HCT116 (cell line): ENCODE measurements around the gene ARL15. TPM values are rescaled to one million over a fixed set of nuclear protein-coding genes. Genes with fewer than 3 reads are reported as not detected.

Source experiments
- ATAC-seq: fragments of 200-7000 bp; cut with Tn5 transposase; 2 replicates; pipeline ENCODE4 v1.9.1; 2020; ENCODE audit warnings: mild to moderate bottlenecking, moderate library complexity
- BruUV-seq: library from RNA; stranded (reverse); fragments of 400-500 nt; replicated peaks from 2 replicates; lab custom pipeline; 2021; lab: Mats Ljungman, UMichigan
- CTCF ChIA-PET: fragments of 300-600 bp; sonication (Branson Sonifier 250); formaldehyde crosslinking; loops from one replicate; lab custom pipeline; 2021; ENCODE audit warnings: antibody characterized with exemption; lab: Charles Lee
- POLR2A ChIA-PET: fragments of 300-600, 350-600 bp; sonication (Branson Sonifier 250); formaldehyde crosslinking; loops from one replicate; lab custom pipeline; 2021; ENCODE audit warnings: antibody characterized with exemption; lab: Charles Lee
- RAD21 ChIA-PET, 2 experiments: fragments of 300-600 bp; sonication (Branson Sonifier 250); formaldehyde crosslinking; loops; one replicate each; lab custom pipeline; 2023; ENCODE audit warnings: low total read pairs in 2 of 2; ENCODE audit not compliant: uncharacterized antibody in 2 of 2, unreplicated experiment in 2 of 2, low non-redundant PET in 1 of 2; lab: Charles Lee
- DNase-seq: peaks from one replicate; pipeline ENCODE4 v3.0.0-alpha.2; 2010; ENCODE audit warnings: low read depth, low spot score
- H2AFZ ChIP-seq: fragments of 200-600 bp; shearing (Covaris generic), sonication (generic); 2 replicates; pipeline ENCODE4 v1.6.1; 2017; ENCODE audit warnings: low read depth, mixed run types, mixed read lengths, antibody characterized with exemption, low read length; ENCODE audit not compliant: poor library complexity, severe bottlenecking
- H3K27ac ChIP-seq: 2 replicates; pipeline ENCODE4 v1.5.1; 2012; ENCODE audit warnings: low read depth, low read length
- H3K27me3 ChIP-seq: fragments of 200-600 bp; sonication (generic); 2 replicates; pipeline ENCODE4 v1.6.1; 2016; ENCODE audit warnings: mixed run types, low read length, mixed read lengths; ENCODE audit not compliant: insufficient read depth
- H3K36me3 ChIP-seq, 2 experiments: fragments of 200-500 bp in 1 of 2; fragments of 200-600 bp in 1 of 2; sonication (Bioruptor generic) in 1 of 2; sonication (generic) in 1 of 2; 2 replicates each; pipeline versions ENCODE4 v1.5.1 to v1.6.1; 2014 to 2016; ENCODE audit warnings: low read length in 2 of 2, inconsistent platforms in 1 of 2, mixed read lengths in 1 of 2, mixed run types in 1 of 2; ENCODE audit not compliant: insufficient read depth in 2 of 2, control insufficient read depth in 1 of 2
- H3K4me1 ChIP-seq, 2 experiments: fragments of 200-600 bp in 1 of 2; sonication (generic) in 1 of 2; 2 replicates each; pipeline versions ENCODE4 v1.5.1 to v1.6.1; 2012 to 2017; ENCODE audit warnings: low read length in 2 of 2, inconsistent platforms in 1 of 2, mild to moderate bottlenecking in 1 of 2, mixed read lengths in 1 of 2, mixed run types in 1 of 2, moderate library complexity in 1 of 2; ENCODE audit not compliant: insufficient read depth in 2 of 2, control insufficient read depth in 1 of 2
- H3K4me2 ChIP-seq: fragments of 200-600 bp; sonication (generic); 2 replicates; pipeline ENCODE4 v1.6.1; 2017; ENCODE audit warnings: mixed run types, low read length, mixed read lengths
- H3K4me3 ChIP-seq, 2 experiments: fragments of 200-600 bp in 1 of 2; sonication (generic) in 1 of 2; replicated peaks in 1 of 2; 2 replicates each; pipeline ENCODE4 v1.5.1; 2011 to 2016; ENCODE audit warnings: low read length in 2 of 2, control low read depth in 1 of 2, low read depth in 1 of 2, mild to moderate bottlenecking in 1 of 2, mixed read lengths in 1 of 2, mixed run types in 1 of 2
- H3K79me2 ChIP-seq: fragments of 200-600 bp; sonication (generic); 2 replicates; pipeline ENCODE4 v1.6.1; 2017; ENCODE audit warnings: mild to moderate bottlenecking, mixed run types, low read length, moderate library complexity, mixed read lengths; ENCODE audit not compliant: insufficient read depth
- H3K9ac ChIP-seq: fragments of 200-600 bp; sonication (generic); 2 replicates; pipeline ENCODE4 v1.6.1; 2016; ENCODE audit warnings: low read length, mixed read lengths
- H3K9me2 ChIP-seq: fragments of 200-600 bp; sonication (generic), shearing (Covaris generic); 2 replicates; pipeline ENCODE4 v1.6.1; 2017; ENCODE audit warnings: mixed run types, mild to moderate bottlenecking, moderate library complexity; ENCODE audit not compliant: insufficient read depth
- H3K9me3 ChIP-seq, 2 experiments: fragments of 200-500 bp in 1 of 2; fragments of 200-600 bp in 1 of 2; sonication (Bioruptor generic) in 1 of 2; sonication (generic) in 1 of 2; 2 replicates each; pipeline ENCODE4 v1.6.1; 2014 to 2017; ENCODE audit warnings: low read length in 2 of 2, mixed read lengths in 2 of 2, inconsistent platforms in 1 of 2, low read depth in 1 of 2, mild to moderate bottlenecking in 1 of 2, mixed run types in 1 of 2, moderate library complexity in 1 of 2; ENCODE audit not compliant: control insufficient read depth in 1 of 2, insufficient read depth in 1 of 2
- H4K20me1 ChIP-seq: fragments of 200-600 bp; sonication (generic), shearing (Covaris generic); 2 replicates; pipeline ENCODE4 v1.6.1; 2017; ENCODE audit warnings: mixed run types, mild to moderate bottlenecking, moderate library complexity; ENCODE audit not compliant: insufficient read depth
- ATF3 ChIP-seq: IDR thresholded peaks from 2 replicates; pipeline ENCODE4 v1.6.1; 2012
- CBX3 ChIP-seq: IDR thresholded peaks from 2 replicates; pipeline ENCODE4 v1.6.1; 2012; ENCODE audit warnings: low read depth
- CTCF ChIP-seq, 3 experiments: fragments of 200-600 bp in 1 of 3; sonication (generic) in 1 of 3; IDR thresholded peaks in 2 of 3; conservative IDR thresholded peaks in 1 of 3; 2 replicates each; pipeline ENCODE4 v1.5.1; 2012 to 2017; ENCODE audit warnings: low read depth in 2 of 3, low read length in 2 of 3, antibody characterized with exemption in 1 of 3, borderline replicate concordance in 1 of 3, control low read depth in 1 of 3, mild to moderate bottlenecking in 1 of 3, mixed read lengths in 1 of 3, mixed run types in 1 of 3, moderate library complexity in 1 of 3; ENCODE audit not compliant: insufficient read depth in 1 of 3
- EGR1 ChIP-seq: IDR thresholded peaks from 2 replicates; pipeline ENCODE4 v1.6.1; 2012; ENCODE audit warnings: low read depth
- ELF1 ChIP-seq: IDR thresholded peaks from 2 replicates; pipeline ENCODE4 v1.6.1; 2012; ENCODE audit warnings: low read depth, borderline replicate concordance
- EZH2phosphoT487 ChIP-seq: fragments of 200-600 bp; IDR thresholded peaks from 2 replicates; pipeline ENCODE4 v1.6.1; 2018; ENCODE audit warnings: antibody characterized with exemption, borderline replicate concordance
- FOSL1 ChIP-seq: IDR thresholded peaks from 2 replicates; pipeline ENCODE4 v1.6.1; 2012; ENCODE audit warnings: low read depth
- JUND ChIP-seq: IDR thresholded peaks from 2 replicates; pipeline ENCODE4 v1.6.1; 2012
- MAX ChIP-seq: IDR thresholded peaks from 2 replicates; pipeline ENCODE4 v1.6.1; 2012
- POLR2AphosphoS5 ChIP-seq: IDR thresholded peaks from 2 replicates; pipeline ENCODE4 v1.6.1; 2011; ENCODE audit warnings: mild to moderate bottlenecking, low read depth, low read length, moderate library complexity
- RAD21 ChIP-seq: IDR thresholded peaks from 2 replicates; pipeline ENCODE4 v1.6.1; 2012; ENCODE audit warnings: low read depth, mild to moderate bottlenecking
- REST ChIP-seq: IDR thresholded peaks from 2 replicates; pipeline ENCODE4 v1.6.1; 2012; ENCODE audit warnings: low read depth
- SIN3A ChIP-seq: IDR thresholded peaks from 2 replicates; pipeline ENCODE4 v1.6.1; 2012; ENCODE audit warnings: low read depth
- SP1 ChIP-seq: IDR thresholded peaks from 2 replicates; pipeline ENCODE4 v1.6.1; 2012; ENCODE audit warnings: low read depth
- SRF ChIP-seq: IDR thresholded peaks from 2 replicates; pipeline ENCODE4 v1.6.1; 2012; ENCODE audit warnings: low read depth
- TCF7L2 ChIP-seq: IDR thresholded peaks from 2 replicates; pipeline ENCODE4 v1.7.0; 2011; ENCODE audit warnings: borderline replicate concordance, inconsistent platforms; ENCODE audit not compliant: insufficient read depth, insufficient read length; ENCODE audit errors: extremely low read depth
- YY1 ChIP-seq: IDR thresholded peaks from 2 replicates; pipeline ENCODE4 v1.6.1; 2011; ENCODE audit warnings: low read length, low read depth, moderate library complexity, mild to moderate bottlenecking; ENCODE audit not compliant: insufficient replicate concordance; ENCODE audit errors: extremely low read depth
- ZBTB33 ChIP-seq: IDR thresholded peaks from 2 replicates; pipeline ENCODE4 v1.6.1; 2011; ENCODE audit warnings: mild to moderate bottlenecking, low read length, moderate library complexity; ENCODE audit not compliant: insufficient replicate concordance; ENCODE audit errors: extremely low read depth
- ZFX ChIP-seq: fragments of 450-650 bp; IDR thresholded peaks from 2 replicates; pipeline ENCODE4 v1.6.1; 2017
- ZNF274 ChIP-seq: fragments of 200-500 bp; sonication (Bioruptor generic); IDR thresholded peaks from 2 replicates; pipeline ENCODE4 v1.6.1; 2014; ENCODE audit warnings: mild to moderate bottlenecking, low read depth, low read length, inconsistent platforms
- intact Hi-C: fragments of 100-400 bp; cut with micrococcal nuclease; formaldehyde crosslinking; loops from 2 replicates; pipeline ENCODE4 v1.10.0; 2022
- total RNA-seq: library from RNA; stranded (reverse); gene quantifications from one replicate; pipeline ENCODE4 v1.2.1, GENCODE V29; 2021; ENCODE audit not compliant: unreplicated experiment

ARL15 gene
- total RNA-seq, 1 experiment from 2014 or later: 15.0 TPM

- H2AFZ ChIP-seq: no peak overlapping the region
- BruUV-seq: no TSS peak
- TF ChIP-seq SRF (no peak), POLR2AphosphoS5 (no peak), JUND (no peak), ZNF274 (no peak), ATF3 (no peak), ZBTB33 (no peak), ZFX (no peak), SP1 (no peak), CBX3 (no peak), EGR1 (no peak), MAX (no peak), EZH2phosphoT487 (no peak), ELF1 (no peak), REST (no peak), FOSL1 (no peak), RAD21 (no peak), YY1 (no peak), TCF7L2 (no peak), CTCF (IDR thresholded peaks at IDR 0.05 in 2 of 3, conservative IDR thresholded peaks at IDR 0.05 in 1 of 3; ENCODE audit: borderline replicate concordance in 1 of 3, insufficient read depth in 1 of 3, low read depth in 2 of 3, low read length in 2 of 3) (no peak), SIN3A (no peak)
- intact Hi-C loops: no loop called here
- ATAC-seq (no peak), DNase-seq (no peak)
- H3K36me3 ChIP-seq: no peaks in the 10 kb centered on the region
- no peak overlapping the region for H3K9ac ChIP-seq
- no peaks in the 10 kb centered on the region for H3K27me3 ChIP-seq
- H3K27ac ChIP-seq: no peak overlapping the region
- no peak overlapping the region for H3K4me2 ChIP-seq
- H3K9me2 ChIP-seq: no peaks in the 10 kb centered on the region
- no peaks in the 10 kb centered on the region for H3K79me2 ChIP-seq
- no peaks in the 10 kb centered on the region for H3K9me3 ChIP-seq
- no peak overlapping the region for H3K4me3 ChIP-seq
- CTCF ChIA-PET: no interaction called here
- no peaks in the 10 kb centered on the region for H3K4me1 ChIP-seq
- RAD21 ChIA-PET: no interaction called here
- POLR2A ChIA-PET: no interaction called here
- H4K20me1 ChIP-seq: no peaks in the 10 kb centered on the region
Observed at GRCh38 chr5:53932351-53932750, 378.0 kb downstream of the ARL15 start.
